ENCODE results near the gene CORO7. TPM values are rescaled to one million over a fixed set of nuclear protein-coding genes. Genes with fewer than 3 reads are reported as not detected.

The CORO7 gene
- total RNA-seq, 1 donor from 2014 or later = 30.9 TPM

GRCh38 chr16:4330277-4330874 lies 86.0 kb downstream of the CORO7 start:
- DNase-seq (ENCODE audit: extremely low spot score in 2 of 2) = no peak
- Histone ChIP-seq H3K4me1 (peaks cover 41% of the 10 kb centered on the region), H3K9me3 (no peaks in the 10 kb centered on the region), H3K27me3 (no peaks in the 10 kb centered on the region), H3K4me3 (no peak overlapping the region), H3K36me3 (peaks cover 0 to 20% of the 10 kb centered on the region in 2 donors), H3K27ac (no peak overlapping the region)
- intact Hi-C loops (cut with DNase I) = loop anchor here (2.0 to 10.0 kb wide), 2 partner anchors 42 to 126 kb away; no protein-coding TSS in a partner anchor
- peak; percentile 94 to 98 (median 95) for TF ChIP-seq CTCF (IDR thresholded peaks at IDR 0.05)
- peak in 1 of 2 donors; percentile 41 for TF ChIP-seq POLR2AphosphoS5 (IDR thresholded peaks at IDR 0.05; ENCODE audit: insufficient read depth in 1 of 2, low read depth in 1 of 2)
- TF ChIP-seq POLR2A (IDR thresholded peaks at IDR 0.05) = no peak

GRCh38 chr16:4328782-4329775 lies 87.3 kb downstream of the CORO7 start:
- Histone ChIP-seq H3K27me3 (no peaks in the 10 kb centered on the region), H3K27ac (peak overlapping the region; percentile 93), H3K4me3 (peak overlapping the region; percentile 57 to 60), H3K36me3 (peaks cover 0 to 10% of the 10 kb centered on the region in 2 donors), H3K9me3 (no peaks in the 10 kb centered on the region), H3K4me1 (peaks cover 54% of the 10 kb centered on the region)
- DNase-seq (ENCODE audit: extremely low spot score in 2 of 2) = no peak
- TF ChIP-seq CTCF (IDR thresholded peaks at IDR 0.05) (no peak), POLR2AphosphoS5 (IDR thresholded peaks at IDR 0.05; ENCODE audit: insufficient read depth in 1 of 2, low read depth in 1 of 2) (no peak), POLR2A (IDR thresholded peaks at IDR 0.05) (no peak)
- intact Hi-C loops (cut with DNase I) = no loop called here

GRCh38 chr16:4328046-4328781 lies 88.2 kb downstream of the CORO7 start:
- TF ChIP-seq CTCF (IDR thresholded peaks at IDR 0.05) (peak in 2 of 3 experiments; percentile 12 to 48), POLR2AphosphoS5 (IDR thresholded peaks at IDR 0.05; ENCODE audit: insufficient read depth in 1 of 2, low read depth in 1 of 2) (peak in 1 of 2 donors; percentile 63), POLR2A (IDR thresholded peaks at IDR 0.05) (no peak)
- H3K4me1 ChIP-seq = peaks cover 63% of the 10 kb centered on the region
- H3K27ac ChIP-seq = peak overlapping the region; percentile 93
- peaks cover 0 to 10% of the 10 kb centered on the region in 2 donors for H3K36me3 ChIP-seq
- H3K9me3 ChIP-seq = no peaks in the 10 kb centered on the region
- H3K4me3 ChIP-seq = peak overlapping the region; percentile 57 to 60
- intact Hi-C loops (cut with DNase I) = no loop called here
- DNase-seq (ENCODE audit: extremely low spot score in 2 of 2) = no peak
- H3K27me3 ChIP-seq = no peaks in the 10 kb centered on the region

GRCh38 chr16:4327386-4328045 lies 88.9 kb downstream of the CORO7 start:
- H3K27me3 ChIP-seq = no peaks in the 10 kb centered on the region
- H3K4me3 ChIP-seq = peak overlapping the region; percentile 57 to 60
- intact Hi-C loops (cut with DNase I) = no loop called here
- peaks cover 0 to 4% of the 10 kb centered on the region in 2 donors for H3K36me3 ChIP-seq
- no peak for TF ChIP-seq CTCF (IDR thresholded peaks at IDR 0.05)
- no peak for TF ChIP-seq POLR2AphosphoS5 (IDR thresholded peaks at IDR 0.05; ENCODE audit: insufficient read depth in 1 of 2, low read depth in 1 of 2)
- no peak for TF ChIP-seq POLR2A (IDR thresholded peaks at IDR 0.05)
- DNase-seq (ENCODE audit: extremely low spot score in 2 of 2) = no peak
- H3K9me3 ChIP-seq = no peaks in the 10 kb centered on the region
- H3K4me1 ChIP-seq = peaks cover 70% of the 10 kb centered on the region
- peak overlapping the region; percentile 93 for H3K27ac ChIP-seq

All from vagina (tissue), 2 donors.